Stimulated activated CD8-positive, alpha-beta memory T cell treated with anti-CD3 and anti-CD28 coated beads, Interleukin-12 subunit alpha, Interleukin-12 subunit beta, amount 100 ng/mL, for 1 hour (primary cell): ENCODE measurements around the gene DTNB.
"Not testable (repeated sequence)": the region's sequence is repeated elsewhere in the genome, so short reads cannot be mapped to it uniquely, and the experiment has no call there.

Source experiments
- DNase-seq: peaks from one replicate; pipeline ENCODE4 v3.0.0-alpha.2; 2020; ENCODE audit warnings: low read depth

Gene DTNB

DNA sequence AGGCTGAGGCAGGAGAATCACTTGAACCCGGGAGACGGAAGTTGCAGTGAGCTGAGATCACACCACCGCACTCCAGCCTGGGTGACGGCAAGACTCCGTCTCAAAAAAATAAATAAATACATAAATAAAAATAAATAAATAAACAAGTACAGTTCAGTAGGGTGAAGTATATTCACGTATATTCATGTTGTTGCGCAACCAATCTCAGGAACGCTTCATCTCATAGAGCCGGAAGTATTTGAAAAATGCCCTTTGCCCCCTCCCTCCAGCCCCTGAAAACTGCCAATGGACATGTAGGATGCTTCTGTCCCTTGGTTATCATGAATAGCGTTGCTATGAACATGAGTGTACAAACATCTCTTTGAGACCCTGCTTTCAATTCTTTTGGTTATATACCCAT, 132.0 kb downstream of the DTNB start:
- DNase-seq = no peak

DNA sequence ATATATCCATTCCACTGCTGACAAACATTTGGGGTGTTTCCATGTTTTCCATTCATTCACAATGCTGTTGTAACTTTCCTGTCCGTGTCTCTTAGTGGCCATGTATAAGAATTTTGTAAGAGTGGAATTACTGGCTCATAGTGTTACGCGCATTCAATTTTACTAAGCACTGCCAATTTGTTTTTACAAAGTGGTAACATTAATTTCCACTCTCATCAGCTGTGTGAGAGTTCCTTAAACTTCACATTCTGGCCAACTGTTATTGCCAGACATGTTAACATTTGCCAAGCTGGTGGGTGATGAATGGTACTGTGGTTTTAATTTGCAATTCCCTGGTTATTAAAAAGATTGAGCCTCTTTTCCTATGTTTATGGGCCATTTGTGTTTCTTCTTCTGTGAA, 134.2 kb downstream of the DTNB start:
- no peak for DNase-seq

DNA sequence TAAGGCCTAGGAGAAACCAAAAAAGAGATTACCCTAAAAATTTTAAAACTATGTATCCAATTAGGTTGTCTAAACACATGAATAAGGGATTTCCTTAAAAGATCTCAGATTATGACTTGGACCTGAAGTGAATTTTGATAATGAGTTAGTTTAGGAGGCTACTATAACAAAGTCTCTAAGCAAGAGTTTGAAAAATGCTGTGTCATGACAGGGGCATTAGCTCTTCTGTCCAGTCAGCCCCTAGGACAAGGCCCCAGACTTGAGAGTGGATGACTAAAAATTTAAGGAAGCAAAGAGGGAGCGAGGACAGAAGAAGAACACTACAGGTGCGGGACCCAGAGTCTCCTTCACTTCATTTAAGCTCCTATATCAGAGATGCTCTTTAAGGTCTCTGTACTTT, 135.9 kb downstream of the DTNB start:
- DNase-seq = no peak

DNA sequence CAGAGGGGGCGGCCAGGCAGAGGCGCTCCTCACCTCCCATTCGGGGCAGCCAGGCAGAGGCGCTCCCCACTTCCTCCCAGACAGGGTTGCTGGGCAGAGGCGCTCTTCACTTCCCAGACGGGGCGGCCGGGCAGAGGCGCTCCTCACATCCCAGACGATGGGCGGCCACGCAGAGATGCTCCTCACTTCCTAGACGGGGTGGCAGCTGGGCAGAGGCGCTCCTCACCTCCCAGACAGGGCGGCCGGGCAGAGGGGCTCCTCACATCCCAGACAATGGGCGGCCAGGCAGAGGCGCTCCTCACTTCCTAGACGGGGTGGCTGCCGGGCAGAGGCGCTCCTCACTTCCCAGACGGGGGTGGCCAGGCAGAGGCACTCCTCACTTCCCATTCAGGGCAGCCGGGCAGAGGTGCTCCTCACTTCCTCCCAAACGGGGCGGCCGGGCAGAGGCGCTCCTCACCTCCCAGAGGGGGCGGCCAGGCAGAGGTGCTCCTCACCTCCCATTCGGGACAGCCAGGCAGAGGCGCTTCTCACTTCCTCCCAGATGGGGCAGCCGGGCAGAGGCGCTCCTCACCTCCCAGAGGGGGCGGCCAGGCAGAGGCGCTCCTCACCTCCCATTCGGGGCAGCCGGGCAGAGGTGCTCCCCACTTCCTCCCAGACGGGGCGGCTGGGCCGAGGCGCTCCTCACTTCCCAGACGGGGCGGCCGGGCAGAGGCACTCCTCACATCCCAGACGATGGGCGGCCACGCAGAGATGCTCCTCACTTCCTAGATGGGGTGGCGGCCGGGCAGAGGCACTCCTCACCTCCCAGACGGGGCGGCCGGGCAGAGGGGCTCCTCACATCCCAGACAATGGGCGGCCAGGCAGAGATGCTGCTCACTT, 137.7 kb downstream of the DTNB start:
- DNase-seq = not testable (repeated sequence)

DNA sequence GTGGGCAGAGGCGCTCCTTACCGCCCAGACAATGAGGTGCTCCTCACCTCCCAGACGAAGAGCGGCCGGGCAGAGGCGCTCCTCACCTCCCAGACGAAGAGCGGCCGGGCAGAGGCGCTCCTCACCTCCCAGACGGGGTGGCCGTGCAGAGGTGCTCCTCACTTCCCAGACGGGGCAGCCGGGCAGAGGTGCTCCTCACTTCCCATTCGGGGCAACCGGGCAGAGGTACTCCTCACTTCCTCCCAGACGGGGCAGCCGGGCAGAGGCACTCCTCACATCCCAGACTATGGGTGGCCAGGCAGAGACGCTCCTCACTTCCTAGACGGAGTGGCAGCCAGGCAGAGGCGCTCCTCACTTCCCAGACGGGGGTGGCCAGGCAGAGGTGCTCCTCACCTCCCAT, 138.4 kb downstream of the DTNB start:
- DNase-seq = not testable (repeated sequence)

DNA sequence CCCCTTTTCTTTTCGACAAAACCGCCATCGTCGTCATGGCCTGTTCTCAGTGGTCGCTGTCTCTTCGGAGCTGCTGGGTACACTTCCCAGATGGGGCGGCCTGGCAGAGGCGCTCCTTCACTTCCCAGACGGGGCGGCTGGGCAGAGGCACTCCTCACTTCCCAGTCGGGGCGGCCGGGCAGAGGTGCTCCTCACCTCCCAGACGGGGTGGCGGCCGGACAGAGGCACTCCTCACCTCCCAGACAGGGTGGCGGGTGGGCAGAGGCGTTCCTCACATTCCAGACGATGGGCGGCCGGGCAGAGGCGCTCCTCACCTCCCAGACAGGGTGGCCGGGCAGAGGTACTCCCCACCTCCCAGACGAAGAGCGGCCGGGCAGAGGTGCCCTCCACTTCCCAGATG, 138.9 kb downstream of the DTNB start:
- DNase-seq = no peak

DNA sequence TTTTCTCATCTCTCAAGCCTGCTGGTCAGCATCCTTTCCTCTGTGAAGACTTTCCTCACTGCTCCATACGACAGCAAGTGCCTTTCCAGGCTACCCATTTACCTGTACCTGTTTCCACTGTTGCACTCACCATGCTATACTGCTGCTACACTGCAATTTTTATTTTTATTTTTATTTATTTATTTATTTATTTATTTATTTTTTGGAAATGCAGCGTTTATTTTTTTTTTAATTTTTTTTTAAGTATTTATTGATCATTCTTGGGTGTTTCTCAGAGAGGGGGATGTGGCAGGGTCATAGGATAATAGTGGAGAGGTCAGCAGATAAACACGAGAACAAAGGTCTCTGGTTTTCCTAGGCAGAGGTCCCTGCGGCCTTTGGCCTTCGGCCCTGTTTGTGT, 139.6 kb downstream of the DTNB start:
- DNase-seq = not testable (repeated sequence)

DNA sequence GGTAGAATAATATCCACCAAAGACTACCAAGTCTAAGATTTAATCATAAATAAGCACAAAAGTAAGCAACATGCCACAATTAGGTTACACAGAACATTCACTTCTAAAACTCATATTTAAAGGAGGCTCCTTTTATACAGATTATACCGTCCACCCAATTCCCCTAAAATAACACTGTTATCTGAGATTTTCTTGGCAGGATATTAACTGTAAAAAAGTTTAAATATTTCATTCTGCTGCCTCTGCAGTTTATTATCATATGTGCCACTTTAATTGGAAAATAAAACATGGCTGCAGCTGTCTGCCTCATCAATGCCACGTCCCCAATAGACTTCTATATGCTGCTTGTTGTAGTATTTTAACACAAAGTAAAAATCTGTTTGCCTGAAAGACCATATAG, 140.9 kb downstream of the DTNB start:
- no peak for DNase-seq

DNA sequence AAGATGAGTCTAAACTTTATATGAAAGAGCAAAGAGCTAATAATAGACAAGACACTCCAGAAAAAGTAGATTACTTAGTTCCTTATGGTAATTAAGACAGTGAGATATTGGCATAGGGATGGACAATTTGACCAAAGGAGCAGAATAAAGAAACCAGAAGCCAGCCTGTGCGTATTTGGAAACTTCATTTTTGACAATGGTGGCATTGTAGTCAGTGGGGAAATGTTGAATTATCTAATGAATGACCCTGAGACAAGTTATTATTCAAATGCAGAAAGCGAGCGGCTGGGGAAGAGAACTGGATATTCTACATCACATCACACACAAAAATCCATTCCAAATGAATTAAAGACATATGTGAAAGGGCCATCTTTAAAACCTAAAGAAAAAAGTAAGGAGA, 144.3 kb downstream of the DTNB start:
- no peak for DNase-seq

DNA sequence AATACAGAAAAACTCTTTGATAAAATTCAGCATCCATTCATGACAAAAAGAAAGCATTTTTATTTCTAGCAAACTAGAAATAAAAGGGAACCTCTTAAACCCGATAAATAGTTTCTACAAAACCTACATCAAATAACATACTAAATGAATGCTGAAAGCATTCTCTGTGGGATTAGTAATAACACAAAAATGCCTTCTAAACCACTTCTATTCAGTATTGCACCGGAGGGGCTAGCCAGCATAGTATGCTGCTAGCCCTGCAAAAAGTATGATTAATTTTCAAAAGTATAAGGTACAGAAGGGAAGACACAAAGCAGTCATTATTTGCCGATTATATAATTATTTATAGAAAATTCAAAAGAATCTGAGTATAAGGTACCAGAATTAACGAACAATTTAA, 145.2 kb downstream of the DTNB start:
- DNase-seq = no peak

DNA sequence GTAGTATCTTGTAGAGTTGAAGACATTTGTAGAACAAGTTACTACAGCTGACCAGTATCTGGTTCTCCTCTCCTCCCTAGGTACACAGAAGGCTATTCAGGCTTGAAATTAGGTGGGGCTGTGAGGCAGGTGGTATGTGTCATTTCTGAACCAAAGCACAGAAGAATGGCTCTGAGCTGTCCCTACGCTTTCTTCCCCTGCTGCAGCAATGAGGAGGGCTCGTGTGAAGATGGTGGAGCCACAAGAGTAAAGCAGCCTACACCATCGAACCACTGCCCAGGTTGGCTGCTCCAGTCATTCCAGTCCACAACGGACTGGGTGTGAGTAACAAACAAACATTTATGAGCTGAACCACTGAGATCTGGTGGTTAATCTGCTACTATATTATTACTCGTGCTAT, 148.9 kb downstream of the DTNB start:
- DNase-seq = no peak

DNA sequence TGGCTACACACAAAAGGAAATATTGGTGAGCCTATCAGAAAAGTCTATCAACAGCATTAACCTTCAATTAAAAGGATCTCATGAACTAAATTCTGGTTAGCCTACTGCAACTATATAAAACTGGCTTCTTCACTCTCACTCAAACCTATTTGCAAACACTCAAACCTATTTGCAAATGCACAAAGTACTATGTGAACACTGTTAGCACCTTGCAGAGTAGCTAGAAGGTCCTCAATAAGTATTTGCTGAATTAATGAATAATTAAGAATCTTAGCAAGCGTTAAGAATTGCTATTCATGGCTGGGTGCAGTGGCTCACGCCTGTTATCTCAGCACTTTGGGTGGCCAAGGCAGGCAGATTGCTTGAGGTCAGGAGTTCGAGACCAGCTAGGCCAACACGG, 150.3 kb downstream of the DTNB start:
- no peak for DNase-seq

DNA sequence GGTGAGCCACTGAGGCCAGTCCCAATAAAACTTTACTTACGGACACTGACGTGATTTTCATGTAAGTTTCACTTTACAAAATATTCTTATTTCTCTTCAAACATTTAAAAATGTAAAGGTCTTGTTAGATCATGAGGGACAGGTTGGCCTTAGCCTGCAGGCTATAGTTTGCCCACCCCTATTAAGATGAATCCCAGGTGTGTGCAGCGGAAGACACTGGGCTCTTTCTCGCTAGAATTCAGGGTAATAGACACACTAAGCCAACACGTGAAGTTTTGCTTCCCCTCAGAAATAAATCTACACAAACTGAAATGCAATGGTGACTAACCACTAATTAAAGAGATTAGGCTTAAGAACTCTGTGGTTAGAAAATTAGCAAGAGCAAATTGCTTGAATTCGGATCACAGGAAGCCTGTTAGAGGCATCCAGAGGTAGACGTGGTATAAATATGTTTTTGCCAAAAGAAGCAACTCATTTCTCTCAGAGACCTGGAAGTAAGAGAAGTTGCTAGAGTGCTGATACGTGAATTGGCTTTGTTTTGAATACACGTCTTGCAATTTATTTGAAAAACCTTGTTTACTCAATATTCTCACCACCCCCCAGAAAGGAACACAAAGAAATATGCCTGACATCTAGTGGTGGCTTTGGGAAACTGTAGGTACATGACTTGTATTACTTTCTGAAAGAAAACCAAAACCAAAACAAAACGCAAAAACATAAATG, 151.6 kb downstream of the DTNB start:
- DNase-seq = peak; percentile 2

DNA sequence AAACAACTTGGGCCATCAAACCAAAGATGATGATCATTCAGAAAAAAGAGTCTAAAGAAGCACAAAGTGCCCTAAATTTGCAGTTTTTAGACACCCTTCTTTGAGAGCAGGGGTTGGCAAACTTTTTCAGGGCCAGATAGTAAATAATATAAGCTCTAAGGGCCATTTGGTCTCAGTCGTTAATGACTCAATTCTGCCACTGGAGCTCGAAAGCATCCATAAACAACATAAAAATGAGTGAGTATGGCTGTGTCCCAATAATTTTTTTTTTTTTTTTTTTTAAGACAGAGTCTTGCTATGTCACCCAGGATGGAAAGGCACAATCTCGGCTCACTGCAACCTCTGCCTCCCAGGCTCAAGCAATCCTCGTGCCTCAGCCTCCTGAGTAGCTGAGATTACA, 152.3 kb downstream of the DTNB start:
- DNase-seq = no peak

DNA sequence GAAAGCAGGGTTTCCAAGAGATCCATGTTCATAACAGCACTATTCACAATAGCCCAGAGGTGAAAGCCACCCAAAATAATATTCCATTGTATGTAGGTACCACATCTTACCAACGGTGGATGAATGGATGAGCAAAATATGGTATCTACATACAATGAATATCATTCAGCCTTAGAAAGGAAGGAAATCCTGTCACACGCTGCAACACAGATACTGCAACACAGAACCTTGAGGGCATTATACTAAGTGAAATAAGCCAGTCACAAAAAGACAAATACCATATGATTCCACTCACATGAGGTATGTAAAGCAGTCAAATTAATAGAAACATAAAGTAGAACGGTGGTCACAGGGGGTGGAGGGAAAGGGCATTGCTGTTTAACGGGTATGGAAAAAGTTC, 155.7 kb downstream of the DTNB start:
- DNase-seq = no peak

DNA sequence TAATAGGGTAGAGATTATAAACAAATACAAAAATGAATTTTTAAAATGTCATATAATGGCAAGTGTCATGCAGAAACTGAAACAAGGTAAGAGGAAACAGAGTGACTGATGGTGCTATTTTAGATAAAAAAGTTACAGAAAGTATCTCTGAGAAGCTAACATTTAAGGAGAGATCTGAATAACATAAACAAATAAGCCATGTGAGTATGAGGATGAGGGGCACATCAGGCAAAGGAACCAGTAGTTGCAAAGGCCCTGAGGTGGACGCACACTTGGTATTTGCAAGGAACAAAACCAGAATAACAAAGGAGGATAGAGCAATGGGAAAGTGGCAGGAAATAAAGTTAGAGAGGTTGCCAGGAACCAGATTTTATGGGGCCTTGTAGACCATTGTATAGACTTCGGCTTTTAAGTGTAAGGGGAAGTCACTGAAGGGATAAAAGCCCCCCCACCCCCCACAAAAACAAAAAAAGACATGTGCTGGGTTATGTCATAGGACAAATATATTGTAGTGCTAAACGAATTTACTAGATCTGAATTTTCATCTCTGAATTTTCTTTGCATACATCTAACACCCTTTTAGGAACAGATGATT, 159.2 kb downstream of the DTNB start:
- no peak for DNase-seq

DNA sequence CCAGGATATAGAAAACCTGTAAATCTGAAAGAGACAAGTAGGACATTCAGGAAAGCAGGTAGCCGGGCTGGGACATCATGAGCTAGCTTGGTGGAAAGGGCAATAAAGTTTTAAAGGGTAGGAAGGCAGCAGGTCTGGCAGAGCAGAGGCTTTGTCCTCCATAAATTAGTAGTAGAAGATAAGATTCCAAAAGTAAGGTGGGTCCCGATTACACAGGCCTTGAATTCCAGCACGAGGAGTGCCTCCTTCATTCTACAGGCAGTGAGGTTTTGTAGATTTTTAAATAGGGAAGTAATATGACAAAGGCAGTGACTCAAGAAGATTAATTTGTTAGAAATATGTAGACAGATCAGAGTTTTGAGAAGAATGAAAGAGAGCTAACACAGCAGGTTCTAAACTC, 160.7 kb downstream of the DTNB start:
- no peak for DNase-seq

DNA sequence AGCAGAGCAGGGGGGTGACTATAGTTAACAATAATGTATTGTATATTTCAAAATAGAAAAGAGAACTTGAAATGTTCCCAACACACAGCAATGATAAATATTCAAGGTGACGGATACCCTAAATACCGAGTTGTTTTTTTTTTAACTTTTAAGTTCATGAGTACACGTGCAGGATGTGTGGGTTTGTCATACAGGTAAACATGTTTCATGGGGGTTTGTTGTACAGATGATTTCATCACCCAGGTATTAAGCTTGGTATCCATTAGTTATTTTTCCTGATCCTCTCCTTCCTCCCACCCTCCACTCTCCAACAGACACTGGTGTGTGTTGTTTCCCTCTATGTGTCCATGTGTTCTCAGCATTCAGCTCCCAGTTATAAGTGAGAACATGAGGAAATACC, 167.2 kb downstream of the DTNB start:
- DNase-seq = no peak

DNA sequence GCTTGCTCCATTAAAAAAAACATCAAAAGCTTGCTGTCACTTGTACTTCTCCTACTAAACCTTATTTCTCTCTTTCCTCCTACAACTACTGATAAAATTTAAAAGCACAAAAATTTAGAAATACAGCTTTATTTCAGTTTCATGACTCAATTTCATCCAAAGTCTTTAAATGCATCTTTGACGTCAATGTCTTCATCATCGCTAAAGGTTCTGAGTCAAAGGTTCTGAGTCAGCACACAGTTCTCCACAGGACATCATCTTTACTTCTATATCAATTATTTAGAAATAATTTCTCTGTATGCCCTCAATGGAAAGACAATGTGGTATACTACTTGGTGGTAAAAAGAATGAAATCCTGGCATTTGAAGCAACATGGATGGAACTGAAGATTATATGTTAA, 167.8 kb downstream of the DTNB start:
- DNase-seq = no peak

DNA sequence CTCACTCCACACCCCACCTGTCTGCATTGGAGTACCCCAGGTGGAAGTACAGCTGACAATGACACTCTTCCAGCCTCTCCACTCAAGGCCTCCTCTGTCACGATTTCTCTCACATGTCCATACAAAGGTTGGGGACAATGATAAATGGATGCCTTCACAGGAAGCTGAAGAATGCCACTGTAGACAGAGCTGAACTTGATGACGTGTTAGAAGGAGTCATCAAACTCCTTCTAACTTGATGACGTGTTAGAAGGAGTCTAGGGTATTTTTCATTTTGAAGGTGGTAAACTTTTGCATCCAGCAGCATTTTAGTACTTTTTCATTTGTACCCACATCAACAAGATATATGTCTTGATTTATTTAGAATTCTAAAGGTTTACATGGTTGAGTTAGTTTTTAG, 168.2 kb downstream of the DTNB start:
- DNase-seq = no peak

DNA sequence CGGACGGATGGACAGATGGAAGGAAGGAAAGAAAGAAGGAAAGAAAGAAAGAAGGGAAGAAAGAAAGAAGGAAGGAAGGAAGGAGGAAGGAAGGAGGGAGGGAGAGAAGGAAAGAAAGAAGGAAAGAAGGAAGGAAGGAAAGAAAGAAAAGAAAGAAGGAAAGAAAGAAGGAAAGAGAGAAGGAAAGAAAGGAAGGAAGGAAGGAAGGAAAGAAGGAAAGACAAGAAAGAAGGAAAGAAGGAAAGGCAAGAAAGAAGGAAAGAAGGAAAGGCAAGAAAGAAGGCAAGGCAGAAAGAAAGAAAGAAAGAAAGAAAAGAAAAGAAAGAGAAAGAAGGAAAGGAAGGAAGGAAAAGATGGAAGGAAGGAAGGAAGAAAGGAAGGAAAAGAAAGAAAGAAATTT, 169.1 kb downstream of the DTNB start:
- no peak for DNase-seq

DNA sequence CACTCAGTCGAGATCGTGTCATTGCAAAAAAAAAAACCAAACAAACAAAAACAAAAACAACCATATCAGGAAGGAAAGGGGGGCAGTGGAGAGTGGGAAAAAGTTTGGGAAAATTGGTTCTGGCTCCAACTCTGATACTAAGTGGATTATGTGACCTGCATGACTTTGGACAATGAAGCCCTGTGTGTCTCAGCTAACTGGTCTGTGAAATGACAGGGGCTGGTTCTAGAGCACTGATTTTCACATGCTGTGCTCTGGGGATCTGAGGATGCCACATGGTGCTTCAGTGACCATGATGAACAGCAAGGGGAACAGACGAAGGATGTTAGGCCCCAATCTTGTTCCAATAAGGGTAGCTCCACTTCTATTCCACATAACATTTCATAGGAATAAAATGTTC, 174.2 kb downstream of the DTNB start:
- DNase-seq = no peak

DNA sequence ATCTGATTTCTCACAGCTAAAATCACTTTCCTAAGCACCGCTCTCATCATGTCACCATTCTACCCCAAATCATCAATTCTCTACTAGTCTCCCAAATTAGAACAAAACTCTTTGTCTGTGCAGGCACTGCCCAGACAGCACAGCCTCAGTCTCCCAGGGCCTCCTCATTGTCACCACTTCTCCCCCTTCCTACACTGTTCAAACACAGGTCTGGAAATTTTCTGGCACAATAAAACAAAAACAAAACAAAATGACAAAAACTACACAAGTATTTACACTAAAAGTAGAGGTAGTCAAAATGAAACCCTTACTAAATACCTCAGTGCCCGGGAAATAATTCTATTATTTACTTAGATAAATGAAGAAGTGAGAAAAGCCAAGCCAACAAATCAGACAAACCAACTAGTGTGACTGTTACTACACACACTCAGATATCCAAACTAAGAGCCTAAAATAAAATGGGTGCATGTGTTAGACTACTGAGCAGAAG, 175.4 kb downstream of the DTNB start:
- DNase-seq = no peak
